Measurements from ENCODE around the gene FBXW8.
"Not testable (repeated sequence)": the region's sequence is repeated elsewhere in the genome, so short reads cannot be mapped to it uniquely, and the experiment has no call there.

The FBXW8 gene

GRCh38 chr12:117046425-117046824 lies 135.7 kb downstream of the FBXW8 start:
- FAIRE-seq (no peak), DNase-seq (ENCODE audit: extremely low spot score, insufficient read length, low read depth) (no peak)

DNA sequence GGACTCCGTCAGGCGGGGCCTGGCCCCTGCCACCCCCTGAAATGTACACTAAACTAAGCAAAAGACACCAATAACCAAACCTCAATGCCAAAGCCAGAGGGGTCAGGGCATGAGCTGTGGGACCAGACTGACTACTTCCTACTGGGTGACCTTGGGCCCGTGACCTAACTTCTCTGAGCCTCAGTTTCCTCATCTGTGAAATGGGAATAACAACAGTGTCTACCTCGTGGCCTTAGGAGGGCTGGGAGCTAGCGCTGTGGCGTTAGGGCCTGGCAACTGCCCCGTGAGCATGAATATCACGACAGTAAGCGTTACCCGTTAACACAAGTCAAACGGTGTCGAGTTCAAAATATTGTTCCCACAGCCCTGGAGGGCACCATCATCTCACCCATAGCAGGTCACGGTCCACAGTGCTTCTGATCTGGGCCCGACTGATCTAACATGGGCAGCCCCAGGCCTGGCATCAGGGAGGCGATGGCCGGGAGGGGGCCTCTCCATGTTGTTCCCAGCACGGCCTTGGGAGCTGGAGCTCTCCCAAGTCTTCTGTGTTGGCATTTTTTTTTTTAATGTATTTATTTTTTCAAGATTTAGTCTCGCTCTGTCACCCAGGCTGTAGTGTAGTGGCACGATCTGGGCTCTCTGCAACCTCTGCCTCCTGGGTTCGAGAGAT lies 136.2 kb downstream of the FBXW8 start:
- DNase-seq (ENCODE audit: extremely low spot score, insufficient read length, low read depth), result no peak
- no peak for FAIRE-seq

DNA sequence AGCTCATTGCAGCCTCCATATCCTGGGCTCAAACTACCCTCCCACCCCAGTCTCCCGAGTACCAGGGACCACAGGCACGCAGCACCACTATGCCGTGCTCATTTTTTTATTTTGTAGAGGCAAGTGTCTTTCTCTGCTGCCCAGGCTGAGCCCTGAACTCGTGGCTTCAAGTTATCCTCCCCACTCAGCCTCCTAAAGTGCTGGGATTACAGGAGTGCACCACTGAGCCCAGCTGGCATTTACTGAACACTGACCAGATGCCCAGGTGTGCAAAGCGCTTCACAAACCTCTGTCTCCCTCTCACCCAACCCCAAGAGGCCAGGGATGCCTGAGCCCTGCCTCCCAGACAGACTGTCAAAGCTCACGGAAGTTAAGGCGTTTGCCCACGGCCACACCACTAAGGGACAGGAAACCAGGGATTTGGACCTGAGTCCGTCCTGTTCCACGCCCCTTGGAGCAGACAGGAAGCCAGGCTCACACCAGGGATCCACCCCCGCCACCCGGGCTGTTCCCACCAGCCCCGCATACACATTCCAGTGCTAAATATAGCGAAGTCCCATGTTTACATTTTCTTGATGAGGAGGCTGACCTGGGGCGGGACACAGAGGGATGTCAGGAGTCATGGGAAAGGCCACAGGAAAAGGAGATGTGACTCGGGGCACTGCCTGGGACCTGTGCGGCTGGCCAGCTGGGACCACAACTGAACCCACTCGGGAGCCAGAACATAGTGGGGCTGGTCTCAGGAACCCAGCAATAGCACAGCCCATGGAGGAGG lies 137.2 kb downstream of the FBXW8 start:
- no peak for DNase-seq (ENCODE audit: extremely low spot score, insufficient read length, low read depth)
- no peak for FAIRE-seq

- no peak for FAIRE-seq
- no peak for DNase-seq (ENCODE audit: extremely low spot score, insufficient read length, low read depth)
These were observed 137.8 kb downstream of the FBXW8 start for GRCh38 chr12:117048585-117048904.

GRCh38 chr12:117049295-117049694 lies 138.5 kb downstream of the FBXW8 start:
- no peak for FAIRE-seq
- DNase-seq (ENCODE audit: extremely low spot score, insufficient read length, low read depth), result no peak

- no peak for DNase-seq (ENCODE audit: extremely low spot score, insufficient read length, low read depth)
- no peak for FAIRE-seq
These were observed 139.3 kb downstream of the FBXW8 start for GRCh38 chr12:117050060-117050459.

DNA sequence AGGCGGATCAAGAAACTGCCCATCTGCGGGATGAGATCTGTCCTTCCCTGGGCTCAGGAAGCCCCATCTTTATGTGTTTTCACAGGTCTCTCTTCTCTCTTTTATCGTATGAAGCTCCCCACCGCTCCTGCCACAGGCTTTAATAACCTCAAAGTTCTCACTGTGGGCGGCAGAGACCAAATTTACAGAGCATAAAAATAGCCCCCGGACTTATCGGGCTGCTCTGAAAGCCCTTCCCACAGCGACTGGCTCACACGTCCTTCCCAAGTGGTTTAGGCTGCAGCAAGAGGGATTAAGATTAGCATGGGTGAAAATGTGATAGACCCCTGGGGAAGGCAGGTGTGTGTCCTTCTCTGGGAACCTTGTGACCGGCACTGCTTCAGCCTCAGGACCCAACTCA lies 140.6 kb downstream of the FBXW8 start:
- FAIRE-seq, result no peak
- no peak for DNase-seq (ENCODE audit: extremely low spot score, insufficient read length, low read depth)

- no peak for DNase-seq (ENCODE audit: extremely low spot score, insufficient read length, low read depth)
- no peak for FAIRE-seq
These were observed 141.8 kb downstream of the FBXW8 start for GRCh38 chr12:117052386-117053049.

GRCh38 chr12:117053050-117053400 lies 142.3 kb downstream of the FBXW8 start:
- DNase-seq (ENCODE audit: extremely low spot score, insufficient read length, low read depth) (no peak), FAIRE-seq (no peak)

DNA sequence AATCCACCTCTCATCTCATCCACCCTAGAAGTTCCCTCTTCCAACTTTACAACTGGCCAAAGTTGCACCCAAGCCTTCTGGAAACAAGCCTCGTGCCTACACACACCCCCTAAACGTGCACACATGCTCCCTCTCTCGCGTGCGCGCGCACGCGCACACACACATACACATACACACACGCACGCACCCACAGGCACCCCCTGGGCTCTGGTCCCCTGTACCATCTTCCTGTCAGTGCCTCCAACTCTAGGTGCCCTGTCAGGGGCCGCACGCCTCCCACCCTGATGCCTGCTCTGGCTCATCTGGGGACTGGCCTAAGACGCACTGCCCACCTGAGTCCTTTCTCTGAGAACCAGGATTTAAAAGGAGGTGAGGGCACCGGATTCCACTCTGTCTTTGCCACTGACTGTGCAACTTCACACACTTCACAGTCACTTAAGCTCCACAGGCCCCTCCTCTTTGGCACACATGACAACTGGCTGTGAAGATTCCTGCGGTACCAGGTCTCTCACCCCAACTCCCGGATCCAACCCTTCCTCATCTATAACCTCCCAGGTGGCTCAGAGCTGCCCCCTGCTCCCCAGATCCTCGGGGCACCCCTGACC lies 142.9 kb downstream of the FBXW8 start:
- FAIRE-seq, result no peak
- DNase-seq (ENCODE audit: extremely low spot score, insufficient read length, low read depth), result no peak

- DNase-seq (ENCODE audit: extremely low spot score, insufficient read length, low read depth) (no peak), FAIRE-seq (no peak)
These were observed 143.5 kb downstream of the FBXW8 start for GRCh38 chr12:117054279-117054678.

DNA sequence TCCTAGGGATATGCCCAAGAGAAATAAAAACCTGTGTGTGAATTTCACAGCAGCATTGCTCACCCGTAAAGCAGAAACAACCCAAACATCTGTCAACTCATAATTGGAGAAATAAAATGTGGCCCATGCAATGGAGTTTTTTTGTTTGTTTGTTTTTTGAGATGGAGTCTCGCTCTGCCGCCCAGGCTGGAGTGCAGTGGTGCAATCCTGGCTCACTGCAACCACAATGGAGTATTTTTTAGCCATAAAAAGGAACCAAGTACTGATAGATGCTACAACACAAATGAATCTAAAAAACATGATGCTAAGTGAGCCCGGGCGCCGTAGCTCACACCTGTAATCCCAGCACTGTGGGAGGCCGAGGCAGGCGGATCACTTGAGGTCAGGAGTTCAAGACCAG lies 146.9 kb downstream of the FBXW8 start:
- FAIRE-seq; DNase-seq (ENCODE audit: extremely low spot score, insufficient read length, low read depth): not testable (repeated sequence)

- DNase-seq (ENCODE audit: extremely low spot score, insufficient read length, low read depth), result no peak
- no peak for FAIRE-seq
These were observed 147.8 kb downstream of the FBXW8 start for GRCh38 chr12:117058442-117059072.

GRCh38 chr12:117059156-117059555 lies 148.4 kb downstream of the FBXW8 start:
- FAIRE-seq (no peak), DNase-seq (ENCODE audit: extremely low spot score, insufficient read length, low read depth) (no peak)

- FAIRE-seq (no peak), DNase-seq (ENCODE audit: extremely low spot score, insufficient read length, low read depth) (no peak)
These were observed 149.6 kb downstream of the FBXW8 start for GRCh38 chr12:117060246-117060928.

DNA sequence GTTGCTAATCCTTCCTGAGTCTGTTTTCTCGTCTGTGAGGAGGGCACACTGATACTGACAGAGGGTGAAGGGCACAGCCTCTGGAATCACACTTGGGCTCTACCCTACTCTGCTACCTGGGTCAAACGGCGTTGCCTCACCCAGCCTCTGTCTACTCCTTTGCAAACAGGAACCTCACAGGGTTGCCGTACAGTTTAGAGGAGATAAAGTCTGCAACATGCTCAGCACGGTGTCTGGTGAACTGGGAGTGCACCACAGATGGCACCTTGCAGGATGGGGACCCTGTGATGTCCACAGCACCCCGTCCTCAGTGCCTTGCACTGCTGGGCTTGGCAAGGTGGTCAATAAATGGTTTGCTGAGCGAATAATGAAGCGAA lies 150.2 kb downstream of the FBXW8 start:
- FAIRE-seq (no peak), DNase-seq (ENCODE audit: extremely low spot score, insufficient read length, low read depth) (no peak)

DNA sequence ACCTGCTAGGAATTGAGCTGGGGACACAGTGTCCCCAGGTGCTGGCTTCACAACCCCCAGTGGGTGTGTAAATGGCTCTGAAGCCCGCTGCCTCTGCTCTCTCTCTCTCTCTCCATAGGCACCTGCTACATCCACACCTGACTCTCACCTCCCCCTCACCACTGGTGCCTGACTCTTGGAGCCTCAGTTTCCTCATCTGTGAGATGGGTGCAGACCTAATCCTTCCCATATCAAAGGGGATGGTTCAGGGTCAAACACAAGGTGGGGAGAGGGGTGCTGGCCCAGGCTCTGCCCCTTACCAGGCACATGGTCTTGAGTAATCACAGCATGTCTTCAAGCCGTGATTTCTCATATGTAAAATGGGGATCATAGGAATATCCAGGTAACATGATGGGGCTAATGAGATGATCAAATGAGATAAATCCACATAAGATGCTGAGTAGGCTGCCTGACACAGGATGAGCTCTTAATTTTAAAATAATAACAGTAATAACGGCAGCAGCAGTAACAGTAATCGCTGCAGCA lies 150.9 kb downstream of the FBXW8 start:
- FAIRE-seq, result no peak
- DNase-seq (ENCODE audit: extremely low spot score, insufficient read length, low read depth), result no peak

DNA sequence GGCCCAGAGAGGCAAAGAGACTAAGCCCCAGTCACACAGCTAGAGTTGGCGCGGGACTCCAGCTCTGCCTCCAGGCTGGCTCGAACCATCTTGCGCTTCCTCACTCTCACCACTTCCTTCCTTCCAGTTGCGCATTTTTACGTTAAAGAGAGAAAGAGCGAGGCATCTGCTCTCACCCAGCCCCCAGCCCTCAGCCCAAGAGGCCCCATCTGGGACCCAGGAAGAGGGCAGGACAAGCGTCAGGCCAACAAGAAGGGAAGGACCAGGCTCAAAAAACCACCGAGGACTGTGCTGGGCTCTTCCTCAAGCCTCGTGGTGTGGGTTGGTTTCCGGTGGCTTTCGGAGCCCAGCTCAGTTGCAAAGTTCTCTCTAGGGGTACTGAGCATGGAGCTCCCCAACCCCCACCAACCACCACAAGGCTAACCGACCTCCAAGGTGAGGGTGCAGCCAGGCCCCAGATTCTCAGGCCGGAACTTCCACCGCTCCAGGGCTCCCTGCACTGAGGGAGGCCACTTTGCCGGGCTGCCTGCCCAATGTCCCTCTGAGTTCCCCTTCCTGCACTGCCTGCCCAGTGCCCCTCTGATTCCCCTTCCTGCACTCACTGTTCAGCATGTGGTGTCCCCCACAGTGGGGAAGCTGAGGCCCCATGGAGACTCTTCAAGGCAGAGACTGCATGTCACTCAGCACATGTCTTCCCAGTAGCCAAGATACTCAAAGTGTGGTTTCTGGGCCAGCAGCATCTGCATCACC lies 152.6 kb downstream of the FBXW8 start:
- FAIRE-seq (peak; percentile 88), DNase-seq (ENCODE audit: extremely low spot score, insufficient read length, low read depth) (peak; percentile 33)

- DNase-seq (ENCODE audit: extremely low spot score, insufficient read length, low read depth), result no peak
- no peak for FAIRE-seq
These were observed 153.3 kb downstream of the FBXW8 start for GRCh38 chr12:117064049-117064448.
